Glomerular endothelial cell (primary cell): Measurements from ENCODE around the gene CDC14A. TPM values are rescaled to one million over a fixed set of nuclear protein-coding genes. Genes with fewer than 3 reads are reported as not detected.

Source experiments
- DNase-seq: peaks from one replicate; pipeline ENCODE4 v3.0.0-alpha.2; 2011; ENCODE audit warnings: low read depth, low spot score; ENCODE audit errors: extremely low read depth
- total RNA-seq: library from RNA; depleted of rRNA; stranded (reverse); fragments of >200 nt; gene quantifications from 2 replicates; pipeline ENCODE4 v1.2.3, GENCODE V29; 2015

The CDC14A gene
- total RNA-seq, 1 donor from 2014 or later = 11.8 TPM

DNA sequence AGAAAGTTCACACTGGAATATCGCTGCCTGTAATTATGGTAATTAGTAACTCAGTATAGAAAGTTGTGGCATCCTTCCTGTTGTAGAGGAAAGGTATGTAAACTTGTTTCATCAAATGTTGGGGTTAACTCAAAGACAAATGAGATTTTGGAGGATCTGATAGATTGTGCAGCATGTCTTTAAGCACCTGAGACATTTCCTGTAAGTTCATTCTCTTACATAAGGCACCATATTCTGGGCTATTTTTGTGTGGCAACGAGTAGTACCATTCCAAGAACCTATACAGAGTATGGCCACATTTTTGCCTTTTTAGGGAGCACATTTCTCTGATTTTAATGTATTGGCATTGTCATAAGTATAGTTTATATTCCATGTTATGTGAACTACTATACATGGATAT lies 88.8 kb downstream of the CDC14A start:
- DNase-seq = no peak

DNA sequence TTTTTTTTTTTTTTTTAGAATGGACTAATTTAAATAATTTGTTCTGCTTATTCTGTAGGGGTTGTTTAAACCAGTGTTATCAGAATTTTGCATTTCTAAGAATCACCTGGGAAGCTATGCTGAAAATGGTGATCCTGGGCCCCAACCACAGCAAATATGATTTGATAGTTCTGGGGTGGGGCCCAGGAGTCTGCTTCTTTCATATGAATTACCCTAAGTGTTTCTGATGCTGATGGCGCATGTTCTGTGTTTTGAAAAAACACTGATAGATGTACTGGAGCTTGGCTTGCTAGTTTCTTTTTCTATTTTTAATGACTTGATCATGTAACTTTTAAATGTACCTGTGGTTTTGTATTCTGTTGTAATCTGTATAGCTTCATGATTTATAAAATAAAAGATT lies 89.3 kb downstream of the CDC14A start:
- no peak for DNase-seq

- DNase-seq = peak; percentile 52
Measured at GRCh38 chr1:100443811-100444571, 91.7 kb downstream of the CDC14A start.

DNA sequence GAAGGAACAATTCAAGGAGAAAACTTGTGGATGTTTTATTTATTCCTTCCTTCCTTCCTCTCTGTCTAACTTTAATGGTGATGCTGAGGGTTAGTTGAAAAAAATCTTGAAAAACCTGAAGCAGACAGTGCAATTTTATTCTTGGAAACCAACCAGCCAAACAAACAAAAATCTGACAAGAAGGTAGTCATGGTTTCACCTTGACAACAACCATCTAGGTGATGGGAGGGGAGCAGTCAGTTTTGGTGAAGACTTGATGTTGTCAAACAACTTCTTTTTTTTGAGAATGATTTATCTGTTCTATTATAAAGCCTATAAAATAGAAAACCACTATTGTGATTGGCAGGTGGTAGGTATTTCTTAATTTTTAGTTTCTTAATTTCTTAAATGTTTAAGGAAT lies 93.3 kb downstream of the CDC14A start:
- DNase-seq = no peak

- no peak for DNase-seq
Measured at GRCh38 chr1:100448366-100448765, 96.1 kb downstream of the CDC14A start.

GRCh38 chr1:100449477-100449876 lies 97.2 kb downstream of the CDC14A start:
- no peak for DNase-seq

DNA sequence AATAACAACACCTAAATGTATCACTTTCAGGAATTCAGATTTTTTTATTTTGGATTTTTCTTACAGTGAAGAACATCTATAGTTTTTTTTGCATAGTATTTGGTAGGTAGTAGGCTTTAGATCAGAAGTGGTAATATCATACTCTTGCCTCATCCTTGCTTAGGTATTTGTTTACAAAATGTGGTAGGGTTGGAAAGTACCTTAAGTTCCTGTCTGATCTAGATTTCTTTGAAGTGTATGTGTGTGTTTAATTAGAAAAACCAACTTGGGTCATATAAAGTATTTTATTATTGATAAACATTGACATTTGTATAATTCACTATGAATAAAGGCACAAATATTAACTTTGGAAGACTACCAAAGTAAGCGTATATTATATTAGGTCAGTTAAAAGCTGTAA lies 100.3 kb downstream of the CDC14A start:
- no peak for DNase-seq

DNA sequence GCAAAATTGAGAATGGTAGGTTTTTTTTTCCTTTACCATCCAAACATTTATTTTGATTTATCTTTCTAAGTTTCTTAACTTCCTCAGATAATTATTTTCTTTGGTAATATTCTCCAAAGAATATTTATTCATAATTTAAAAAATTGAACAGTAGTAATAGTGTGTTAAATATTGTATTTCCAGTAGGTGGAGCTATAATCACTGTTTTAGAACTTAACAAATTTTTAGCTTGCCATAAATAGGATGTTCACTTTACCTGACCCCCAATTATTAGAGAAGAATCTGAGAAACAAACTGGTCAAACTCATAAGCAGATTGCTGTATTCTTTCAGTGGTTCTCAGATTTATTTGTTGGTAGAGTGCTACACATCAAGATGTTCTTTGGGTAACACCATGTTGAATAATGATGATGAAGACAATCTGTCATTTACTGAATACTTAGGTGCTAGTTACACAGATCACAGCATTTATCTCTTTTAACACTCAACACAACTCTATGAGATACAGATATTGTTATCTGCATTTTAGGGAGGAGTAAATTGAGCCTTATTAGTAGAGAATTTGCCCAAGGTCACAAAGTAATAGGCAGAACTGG lies 103.3 kb downstream of the CDC14A start:
- DNase-seq = no peak

DNA sequence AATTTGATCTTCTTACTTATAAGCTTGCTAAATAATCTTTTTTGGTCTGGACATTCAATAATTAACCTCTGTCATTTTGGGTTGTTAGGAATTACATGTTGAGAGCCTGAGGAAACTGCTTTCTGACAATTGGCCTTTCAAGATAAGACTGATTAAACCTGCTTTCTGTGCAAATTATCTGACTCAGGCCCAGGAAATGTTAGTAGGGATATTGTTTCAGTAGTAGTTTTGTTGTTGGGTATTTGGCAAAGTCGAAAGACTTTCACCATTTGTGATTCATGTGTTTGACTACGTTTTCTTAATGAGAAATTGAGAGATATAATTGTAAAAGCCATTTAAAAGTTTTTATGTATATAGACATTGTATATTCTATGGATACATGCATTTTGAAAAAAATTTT lies 104.6 kb downstream of the CDC14A start:
- DNase-seq = no peak

DNA sequence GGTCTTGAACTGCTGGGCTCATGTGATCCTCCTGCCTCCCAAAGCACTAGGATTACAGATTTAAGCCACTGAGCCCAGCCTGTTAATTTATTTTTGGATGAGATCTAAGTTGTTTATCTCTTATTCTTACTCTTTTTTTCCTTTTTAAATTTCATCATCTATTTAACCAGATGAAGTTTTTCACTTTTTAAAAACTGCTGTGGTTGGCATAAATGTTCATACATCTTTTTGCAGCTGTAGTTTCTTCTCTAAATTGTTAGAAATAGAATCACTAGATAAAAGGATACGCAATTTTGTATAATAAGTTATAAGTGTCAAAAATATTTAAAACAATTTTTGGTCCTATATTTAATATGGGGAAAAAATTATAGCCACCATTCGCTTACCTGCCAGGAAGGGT lies 105.4 kb downstream of the CDC14A start:
- no peak for DNase-seq

DNA sequence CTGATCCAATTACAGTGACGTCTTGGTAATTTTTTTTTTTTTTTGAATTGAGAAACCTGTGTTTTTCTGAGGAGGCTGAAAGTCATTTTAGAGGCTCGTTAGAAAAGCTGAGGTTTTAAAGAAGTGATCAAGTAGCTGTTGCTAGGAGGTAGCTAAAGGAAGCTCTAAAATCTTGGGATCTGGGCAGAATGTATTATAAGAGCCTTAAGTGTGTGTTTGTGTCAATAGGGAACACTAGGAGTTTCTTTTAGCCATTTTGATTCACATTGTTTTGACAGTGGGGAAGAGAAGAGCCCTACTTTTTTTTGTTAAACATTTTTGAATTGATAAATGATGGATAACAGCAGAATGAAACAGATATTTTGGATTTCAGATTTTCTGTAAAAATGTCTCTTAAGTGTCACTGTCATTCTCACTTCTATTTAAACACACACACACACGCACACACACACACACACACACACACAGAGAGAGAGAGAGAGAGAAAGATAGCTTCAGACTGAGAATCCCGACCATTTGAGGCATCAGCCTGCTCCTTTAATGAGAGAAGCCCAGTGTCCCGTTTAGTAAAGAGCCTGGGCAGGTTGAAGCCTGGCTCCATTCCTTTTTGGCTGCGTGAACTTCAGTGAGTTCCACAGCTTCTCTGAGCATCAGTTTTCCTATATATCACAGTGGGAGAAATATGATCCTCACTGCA lies 106.5 kb downstream of the CDC14A start:
- DNase-seq = no peak

DNA sequence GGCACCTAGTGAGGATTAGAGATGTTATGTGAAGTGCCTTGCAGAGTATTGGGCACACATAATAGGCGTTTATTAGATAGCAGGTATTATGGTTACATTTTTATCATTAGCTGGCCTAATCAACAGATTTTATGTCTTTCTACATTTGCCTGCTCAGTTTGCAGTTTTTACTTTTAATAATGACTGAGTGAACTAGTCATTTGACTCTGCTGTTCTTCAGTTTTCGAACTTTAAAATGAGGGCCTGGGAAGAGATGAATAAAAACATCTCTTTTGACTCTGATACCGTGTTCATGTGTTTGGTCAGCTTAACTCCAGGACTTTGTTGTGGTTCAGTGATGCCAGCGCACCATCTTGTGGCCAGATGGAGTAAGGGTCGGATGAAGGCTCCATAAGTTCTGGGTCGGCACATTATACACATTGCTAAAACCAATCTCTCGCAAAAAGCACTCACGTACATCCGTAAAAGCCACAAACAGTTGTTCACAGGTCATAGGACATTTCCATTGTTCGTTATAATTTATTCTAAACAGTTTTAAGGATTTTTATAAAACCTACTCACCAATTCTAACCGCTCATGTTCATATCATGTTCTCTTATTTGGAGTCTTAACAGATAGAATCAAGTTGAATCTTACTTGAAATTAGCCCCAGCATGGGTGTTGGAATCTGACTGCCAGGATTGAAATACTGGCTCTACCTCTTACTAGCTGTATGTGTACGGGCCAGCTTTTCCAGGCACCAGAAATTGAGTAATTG lies 107.2 kb downstream of the CDC14A start:
- peak; percentile 63 for DNase-seq

DNA sequence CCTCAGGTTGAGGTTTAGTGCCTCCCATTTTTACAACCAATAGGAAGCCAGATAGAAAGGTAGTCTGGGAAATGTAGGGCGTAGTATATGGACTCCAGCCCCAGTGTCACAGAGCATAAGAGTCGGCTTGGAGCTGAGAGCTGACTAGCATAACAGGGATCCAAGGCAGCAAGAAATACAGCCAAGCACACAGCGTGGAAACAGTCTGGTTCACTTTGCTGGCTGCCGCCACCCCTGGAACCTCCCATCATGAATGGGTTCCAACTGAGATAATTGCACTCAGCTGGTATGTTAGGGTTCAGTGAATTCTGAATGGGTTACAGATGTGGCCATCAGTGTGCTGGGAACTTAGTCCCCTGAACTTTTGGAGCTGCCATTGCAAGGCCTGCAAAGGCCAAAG lies 108.9 kb downstream of the CDC14A start:
- no peak for DNase-seq

DNA sequence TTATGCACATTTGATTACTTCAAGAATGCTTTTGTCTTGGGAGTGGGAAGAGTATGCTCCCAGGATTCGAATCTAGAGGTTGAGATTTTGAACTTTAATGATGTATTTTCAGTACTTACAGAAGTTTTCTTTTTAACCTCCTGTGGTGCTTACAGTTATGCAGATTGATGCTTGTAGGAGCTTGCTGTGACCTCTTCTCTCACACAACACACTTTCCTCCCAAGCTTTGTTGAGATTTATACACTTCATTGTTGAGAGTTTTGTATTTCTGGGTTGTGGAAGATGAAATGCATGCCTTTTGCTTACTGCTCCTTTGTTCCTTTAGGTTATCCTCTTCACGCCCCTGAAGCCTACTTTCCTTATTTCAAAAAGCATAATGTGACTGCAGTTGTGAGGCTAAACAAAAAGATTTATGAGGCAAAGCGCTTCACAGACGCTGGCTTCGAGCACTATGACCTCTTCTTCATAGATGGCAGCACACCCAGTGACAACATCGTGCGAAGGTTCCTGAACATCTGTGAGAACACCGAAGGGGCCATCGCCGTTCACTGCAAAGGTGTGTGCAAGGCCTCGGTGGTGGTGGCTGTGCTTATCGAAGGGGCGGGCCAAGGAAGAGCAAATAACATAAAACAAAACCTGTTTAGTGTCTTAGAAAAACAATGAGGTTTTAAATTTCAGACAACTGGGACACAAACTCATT lies 110.2 kb downstream of the CDC14A start:
- DNase-seq = no peak

DNA sequence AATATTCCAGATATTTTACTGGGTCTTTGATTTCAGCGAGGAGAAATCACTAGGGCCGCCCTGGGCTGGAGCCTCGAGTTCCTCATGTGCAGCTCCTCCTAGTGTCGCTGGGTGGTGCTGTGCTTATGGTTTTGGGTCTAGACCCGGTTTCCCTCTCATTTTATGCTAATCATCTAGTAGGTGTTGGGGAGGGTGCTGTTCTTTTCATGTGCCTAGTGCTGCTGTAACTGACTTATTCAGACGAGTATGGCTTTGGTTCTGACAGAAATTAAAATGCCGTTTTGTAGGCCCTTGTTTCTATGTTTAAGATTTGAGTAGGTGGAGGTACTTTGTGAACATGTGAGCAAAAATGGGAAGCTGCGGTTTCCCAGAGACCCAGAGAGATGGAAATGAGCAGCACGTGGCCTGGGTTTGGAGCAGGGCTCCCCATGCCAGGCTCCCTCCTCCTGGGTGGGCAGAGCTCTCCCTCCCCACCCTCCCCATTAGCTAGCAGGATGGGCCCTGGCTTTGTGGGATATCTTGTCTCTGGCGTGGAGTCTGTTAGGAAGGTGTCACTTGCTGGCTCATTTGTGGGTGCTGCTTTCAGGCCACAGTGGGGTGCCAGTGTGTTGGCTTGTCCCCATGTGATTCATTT lies 111.6 kb downstream of the CDC14A start:
- no peak for DNase-seq

DNA sequence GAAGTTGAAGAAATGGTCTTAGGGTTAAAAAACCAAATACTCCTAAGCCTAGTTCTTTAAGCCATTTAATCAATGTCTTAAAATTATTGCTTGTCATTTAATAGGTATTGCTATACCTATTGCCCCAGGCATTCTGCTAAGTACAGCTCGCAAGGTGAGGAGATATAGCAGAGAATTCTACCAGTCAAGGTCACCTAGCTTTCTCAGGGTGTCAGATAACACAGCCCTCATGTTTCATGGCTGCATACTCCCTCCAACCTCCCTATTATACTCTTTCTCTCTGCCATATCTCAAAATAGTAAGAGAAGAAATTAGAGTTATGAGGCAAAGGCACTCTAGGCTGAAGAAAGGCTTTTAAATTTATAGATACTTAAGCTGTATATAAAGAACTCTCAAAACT lies 117.3 kb downstream of the CDC14A start:
- no peak for DNase-seq

GRCh38 chr1:100474834-100475233 lies 122.5 kb downstream of the CDC14A start:
- no peak for DNase-seq

DNA sequence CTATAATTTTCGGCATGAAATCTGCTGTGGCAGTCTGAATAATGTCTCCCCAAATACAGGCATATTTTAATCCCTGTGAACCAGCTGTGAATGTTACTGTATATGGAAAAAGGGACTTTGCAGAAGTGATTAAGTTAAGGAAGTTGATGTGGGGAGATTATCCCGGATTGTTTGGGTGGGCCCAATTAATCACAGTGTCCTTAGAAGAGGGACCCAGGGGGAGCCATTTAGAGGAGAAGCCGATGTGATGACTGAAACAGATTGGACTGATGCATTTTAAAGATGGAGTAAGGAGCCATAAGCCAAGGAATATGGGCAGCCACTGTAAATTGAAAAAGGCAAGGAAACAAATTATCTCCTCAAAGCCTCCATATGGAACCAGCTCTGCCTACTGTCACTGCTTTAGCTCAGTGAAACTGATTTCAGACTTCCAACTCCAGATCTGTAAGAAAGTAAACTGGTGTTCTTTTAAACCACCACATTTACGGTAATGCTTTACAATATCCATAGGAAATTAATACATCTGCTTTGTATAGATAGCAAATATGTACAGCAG lies 124.5 kb downstream of the CDC14A start:
- DNase-seq = no peak

DNA sequence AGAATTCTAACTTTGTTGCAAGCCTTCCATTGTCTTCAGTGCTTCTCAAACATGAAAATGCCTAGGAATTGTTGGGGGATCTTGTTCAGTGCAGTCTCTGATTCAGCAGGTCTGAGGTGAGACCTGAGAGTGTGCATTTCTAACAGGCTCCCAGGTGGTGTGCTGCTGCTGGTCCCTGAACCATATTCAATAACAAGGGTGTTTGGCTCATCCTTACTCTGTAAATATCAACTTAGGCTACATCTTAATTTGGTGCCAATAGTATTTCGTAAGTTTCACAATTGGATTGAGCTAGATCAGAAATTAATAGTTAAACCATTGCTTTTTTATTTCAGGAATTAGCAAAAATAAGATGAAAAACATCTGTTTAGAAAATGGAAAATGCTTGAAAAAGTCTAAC lies 126.5 kb downstream of the CDC14A start:
- DNase-seq = no peak
